Endothelial cell of umbilical vein (primary cell): ENCODE results near the gene EHF. TPM values are rescaled to one million over a fixed set of nuclear protein-coding genes. Genes with fewer than 3 reads are reported as not detected.

Source experiments
- BruUV-seq: library from RNA; stranded (reverse); fragments of 400-500 nt; replicated peaks from 2 replicates; lab custom pipeline; 2021; lab: Mats Ljungman, UMichigan
- CTCF ChIA-PET: fragments of 300-600, 350-600 bp; sonication (Branson Sonifier 250); formaldehyde crosslinking; loops from one replicate; lab custom pipeline; 2021; ENCODE audit warnings: antibody characterized with exemption, inconsistent platforms; lab: Charles Lee
- POLR2A ChIA-PET: fragments of 300-600, 350-600 bp; sonication (Branson Sonifier 250); formaldehyde crosslinking; loops from one replicate; lab custom pipeline; 2021; ENCODE audit warnings: antibody characterized with exemption, inconsistent platforms; lab: Charles Lee
- DNase-seq: peaks from one replicate; pipeline ENCODE4 v3.0.0-alpha.2; 2011; ENCODE audit warnings: low read depth, low spot score
- FAIRE-seq: peaks from 2 replicates; lab custom pipeline; 2011; peaks lifted over from hg19 to GRCh38; lab: Jason Lieb, UNC
- H2AFZ ChIP-seq: 2 replicates; pipeline ENCODE4 v1.6.0; 2012; ENCODE audit warnings: low read depth, low read length, control low read depth, inconsistent platforms
- H3K27ac ChIP-seq: 2 replicates; pipeline ENCODE4 v1.5.1; 2011; ENCODE audit warnings: low read depth, mild to moderate bottlenecking, control low read depth, low read length, moderate library complexity; ENCODE audit not compliant: insufficient read depth
- H3K27me3 ChIP-seq, 2 experiments: 2 replicates each; pipeline versions ENCODE4 v1.6.0 to v1.6.1; 2011; ENCODE audit warnings: low read length in 2 of 2, mixed read lengths in 1 of 2; ENCODE audit not compliant: control insufficient read depth in 2 of 2, insufficient read depth in 2 of 2
- H3K36me3 ChIP-seq, 2 experiments: 2 replicates in 1 of 2; 3 replicates in 1 of 2; pipeline ENCODE4 v1.5.1; 2011; ENCODE audit warnings: low read length in 2 of 2, mild to moderate bottlenecking in 1 of 2, moderate library complexity in 1 of 2; ENCODE audit not compliant: control insufficient read depth in 2 of 2, insufficient read depth in 2 of 2; ENCODE audit errors: extremely low read depth in 1 of 2
- H3K4me1 ChIP-seq: 3 replicates; pipeline ENCODE4 v1.5.1; 2011; ENCODE audit warnings: mild to moderate bottlenecking, low read length; ENCODE audit not compliant: control insufficient read depth, insufficient read depth; ENCODE audit errors: extremely low read depth
- H3K4me2 ChIP-seq: 2 replicates; pipeline ENCODE4 v1.6.1; 2011; ENCODE audit warnings: low read length, control low read depth, mixed read lengths; ENCODE audit not compliant: insufficient read depth
- H3K4me3 ChIP-seq, 3 experiments: fragments of 200-600 bp in 1 of 3; sonication (generic), shearing (Covaris generic) in 1 of 3; replicated peaks in 1 of 3; 2 replicates each; pipeline ENCODE4 v1.5.1; 2011 to 2016; ENCODE audit warnings: control low read depth in 3 of 3, low read length in 3 of 3, mild to moderate bottlenecking in 2 of 3, inconsistent platforms in 1 of 3, low read depth in 1 of 3, moderate library complexity in 1 of 3; ENCODE audit not compliant: insufficient read depth in 1 of 3
- H3K79me2 ChIP-seq: 2 replicates; pipeline ENCODE4 v1.6.0; 2012; ENCODE audit warnings: low read length, inconsistent platforms; ENCODE audit not compliant: control insufficient read depth, insufficient read depth
- H3K9ac ChIP-seq: replicated peaks from 2 replicates; pipeline ENCODE3; 2011; ENCODE audit warnings: low read length, control low read depth; ENCODE audit not compliant: insufficient read depth; ENCODE audit errors: extremely low read depth
- H3K9me1 ChIP-seq: replicated peaks from 3 replicates; pipeline ENCODE4 v1.6.0; 2011; ENCODE audit warnings: mild to moderate bottlenecking, low read length; ENCODE audit not compliant: control insufficient read depth, insufficient read depth; ENCODE audit errors: extremely low read depth
- H3K9me3 ChIP-seq: replicated peaks from 2 replicates; pipeline ENCODE4 v1.5.1; 2012; ENCODE audit warnings: low read length, inconsistent platforms; ENCODE audit not compliant: control insufficient read depth, insufficient read depth
- H4K20me1 ChIP-seq: replicated peaks from 2 replicates; pipeline ENCODE3; 2011; ENCODE audit warnings: mild to moderate bottlenecking, low read length; ENCODE audit not compliant: control insufficient read depth, insufficient read depth; ENCODE audit errors: extremely low read depth
- EZH2 ChIP-seq: IDR thresholded peaks from 2 replicates; pipeline ENCODE4 v1.6.1; 2012; ENCODE audit warnings: borderline replicate concordance, low read depth, mild to moderate bottlenecking, moderate library complexity, low read length, inconsistent platforms; ENCODE audit not compliant: severe bottlenecking
- FOS ChIP-seq: IDR thresholded peaks from 2 replicates; pipeline ENCODE4 v1.6.1; 2011; ENCODE audit warnings: mild to moderate bottlenecking, low read length, moderate library complexity, borderline replicate concordance; ENCODE audit not compliant: insufficient read depth
- GATA2 ChIP-seq: IDR thresholded peaks from 2 replicates; pipeline ENCODE4 v1.7.0; 2011; ENCODE audit warnings: low read depth, mild to moderate bottlenecking, moderate library complexity, mixed read lengths, low read length; ENCODE audit not compliant: insufficient read length, insufficient read depth
- JUN ChIP-seq: IDR thresholded peaks from 2 replicates; pipeline ENCODE4 v1.6.1; 2011; ENCODE audit warnings: borderline replicate concordance, low read depth; ENCODE audit not compliant: insufficient read length, insufficient read depth
- MYC ChIP-seq: IDR thresholded peaks from one replicate; pipeline ENCODE4 v1.6.1; 2011; ENCODE audit warnings: mild to moderate bottlenecking, low read depth, low read length
- POLR2A ChIP-seq: IDR thresholded peaks from 2 replicates; pipeline ENCODE4 v1.6.1; 2012; ENCODE audit warnings: low read depth, mild to moderate bottlenecking, control low read depth, low read length
- POLR2AphosphoS5 ChIP-seq: IDR thresholded peaks from 2 replicates; pipeline ENCODE4 v1.6.1; 2012; ENCODE audit warnings: low read depth, mild to moderate bottlenecking, control low read depth, low read length, moderate library complexity; ENCODE audit not compliant: insufficient read depth
- dilution Hi-C: fragments of 300-500 bp; cut with MboI; formaldehyde crosslinking; loops from one replicate; pipeline ENCODE4 v1.15.0; 2019; ENCODE audit warnings: low sequenced_read_pairs; ENCODE audit not compliant: extremely low pct_ligation_motif_present
- intact Hi-C: fragments of 100-400 bp; cut with micrococcal nuclease; formaldehyde crosslinking; loops from one replicate; pipeline ENCODE4 v1.10.0; 2022
- polyA plus RNA-seq, 4 experiments: library from polyadenylated mRNA; depleted of rRNA in 3 of 4; stranded (reverse) in 3 of 4; unstranded in 1 of 4; fragments of >200 nt; gene quantifications; 2 replicates each; pipeline versions ENCODE4 v1.2.1 to v1.2.3, GENCODE V29; 2011 to 2012; ENCODE audit warnings: missing spikeins in 1 of 4
- total RNA-seq: library from RNA; stranded (reverse); gene quantifications from 2 replicates; pipeline ENCODE4 v1.2.3, GENCODE V29; 2021
- TF ChIP-seq, protein P1 (sequence below), 2 donors: IDR thresholded peaks; 1 replicate in 1 of 2; 2 replicates in 1 of 2; pipeline ENCODE4 v1.5.1; 2011; ENCODE audit warnings: low read length in 2 of 2, mild to moderate bottlenecking in 2 of 2, moderate library complexity in 2 of 2, control low read depth in 1 of 2, inconsistent platforms in 1 of 2, low read depth in 1 of 2; ENCODE audit not compliant: insufficient read depth in 1 of 2; ENCODE audit errors: extremely low read depth in 1 of 2
- TF ChIP-seq, protein P2 (sequence below): IDR thresholded peaks from 2 replicates; pipeline ENCODE4 v1.6.1; 2011; ENCODE audit not compliant: insufficient read depth, insufficient read length

The EHF gene
- total and polyA plus RNA-seq, 2 donors (not counting 3 experiments of a cell fraction or from before 2014, with no cell fraction given), result not detected

GRCh38 chr11:34634694-34635062 lies 13.8 kb downstream of the EHF start:
- Histone ChIP-seq H3K79me2 (no peaks in the 10 kb centered on the region), H3K4me1 (no peaks in the 10 kb centered on the region), H3K4me2 (no peak overlapping the region), H4K20me1 (no peaks in the 10 kb centered on the region), H3K9me1 (no peaks in the 10 kb centered on the region), H3K27ac (no peak overlapping the region), H3K9me3 (no peaks in the 10 kb centered on the region), H3K4me3 (no peak overlapping the region), H3K9ac (no peak overlapping the region), H2AFZ (no peak overlapping the region), H3K27me3 (peaks cover 0 to 3% of the 10 kb centered on the region in 2 experiments), H3K36me3 (no peaks in the 10 kb centered on the region)
- intact Hi-C loops, result no loop called here
- dilution Hi-C loops, result no loop called here
- ChIA-PET POLR2A (no interaction called here), CTCF (no interaction called here)
- BruUV-seq, result no TSS peak
- DNase-seq (no peak), FAIRE-seq (no peak)
- TF ChIP-seq JUN, result no peak
- no peak for TF ChIP-seq FOS

- no peak for FAIRE-seq
- intact Hi-C loops (no loop called here), dilution Hi-C loops (no loop called here)
- ChIA-PET CTCF (no interaction called here), POLR2A (no interaction called here)
- no peak for DNase-seq
- Histone ChIP-seq H3K4me1 (no peaks in the 10 kb centered on the region), H3K9me1 (no peaks in the 10 kb centered on the region), H3K4me2 (no peak overlapping the region), H3K36me3 (no peaks in the 10 kb centered on the region), H2AFZ (no peak overlapping the region), H3K79me2 (no peaks in the 10 kb centered on the region), H3K9ac (no peak overlapping the region), H3K9me3 (no peaks in the 10 kb centered on the region), H3K27me3 (peaks cover 0 to 5% of the 10 kb centered on the region in 2 experiments), H4K20me1 (no peaks in the 10 kb centered on the region), H3K4me3 (no peak overlapping the region), H3K27ac (no peak overlapping the region)
- no peak for TF ChIP-seq EZH2
- no peak for TF ChIP-seq MYC
- TF ChIP-seq POLR2A, result no peak
- TF ChIP-seq POLR2AphosphoS5, result no peak
- TF ChIP-seq, protein P1, sequence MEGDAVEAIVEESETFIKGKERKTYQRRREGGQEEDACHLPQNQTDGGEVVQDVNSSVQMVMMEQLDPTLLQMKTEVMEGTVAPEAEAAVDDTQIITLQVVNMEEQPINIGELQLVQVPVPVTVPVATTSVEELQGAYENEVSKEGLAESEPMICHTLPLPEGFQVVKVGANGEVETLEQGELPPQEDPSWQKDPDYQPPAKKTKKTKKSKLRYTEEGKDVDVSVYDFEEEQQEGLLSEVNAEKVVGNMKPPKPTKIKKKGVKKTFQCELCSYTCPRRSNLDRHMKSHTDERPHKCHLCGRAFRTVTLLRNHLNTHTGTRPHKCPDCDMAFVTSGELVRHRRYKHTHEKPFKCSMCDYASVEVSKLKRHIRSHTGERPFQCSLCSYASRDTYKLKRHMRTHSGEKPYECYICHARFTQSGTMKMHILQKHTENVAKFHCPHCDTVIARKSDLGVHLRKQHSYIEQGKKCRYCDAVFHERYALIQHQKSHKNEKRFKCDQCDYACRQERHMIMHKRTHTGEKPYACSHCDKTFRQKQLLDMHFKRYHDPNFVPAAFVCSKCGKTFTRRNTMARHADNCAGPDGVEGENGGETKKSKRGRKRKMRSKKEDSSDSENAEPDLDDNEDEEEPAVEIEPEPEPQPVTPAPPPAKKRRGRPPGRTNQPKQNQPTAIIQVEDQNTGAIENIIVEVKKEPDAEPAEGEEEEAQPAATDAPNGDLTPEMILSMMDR (IDR thresholded peaks at IDR 0.05; ENCODE audit: extremely low read depth in 1 of 2, insufficient read depth in 1 of 2, low read depth in 1 of 2, low read length in 2 of 2), result no peak
- TF ChIP-seq JUN, result no peak
- no peak for TF ChIP-seq FOS
- TF ChIP-seq GATA2, result no peak
- TF ChIP-seq, protein P2, sequence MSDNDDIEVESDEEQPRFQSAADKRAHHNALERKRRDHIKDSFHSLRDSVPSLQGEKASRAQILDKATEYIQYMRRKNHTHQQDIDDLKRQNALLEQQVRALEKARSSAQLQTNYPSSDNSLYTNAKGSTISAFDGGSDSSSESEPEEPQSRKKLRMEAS, result no peak
- BruUV-seq, result no TSS peak
Observed at GRCh38 chr11:34636127-34636526, 15.2 kb downstream of the EHF start.
